PC-3 (cell line): ENCODE data around the gene ZNF592.
A peak's percentile ranks its signal among the peaks of the same experiment; 100 is the strongest.
"Not testable (repeated sequence)": the region's sequence is repeated elsewhere in the genome, so short reads cannot be mapped to it uniquely, and the experiment has no call there.

ENCODE experiments used
- CTCF ChIP-seq: fragments of 300-600 bp; sonication (generic); conservative IDR thresholded peaks from 2 replicates; pipeline ENCODE4 v1.5.1; 2017; ENCODE audit warnings: antibody characterized with exemption, low read depth, mild to moderate bottlenecking, low read length
- EZH2 ChIP-seq: fragments of 300-600 bp; sonication (generic); IDR thresholded peaks from one replicate; pipeline ENCODE4 v1.6.1; 2017; ENCODE audit warnings: antibody characterized with exemption, mild to moderate bottlenecking, low read length; ENCODE audit not compliant: unreplicated experiment
- EZH2phosphoT487 ChIP-seq: fragments of 300-600 bp; sonication (generic); IDR thresholded peaks from 2 replicates; pipeline ENCODE4 v1.6.1; 2018; ENCODE audit warnings: mild to moderate bottlenecking, antibody characterized with exemption, low read length, borderline replicate concordance

- TF ChIP-seq CTCF, result peak; percentile 71
- TF ChIP-seq EZH2, EZH2phosphoT487: not testable (repeated sequence)
These were observed 97.2 kb downstream of the ZNF592 start for GRCh38 chr15:84845631-84846030.
